ENCODE measurements around the gene WDR33.
"Not testable (repeated sequence)": the region's sequence is repeated elsewhere in the genome, so short reads cannot be mapped to it uniquely, and the experiment has no call there.

DNA sequence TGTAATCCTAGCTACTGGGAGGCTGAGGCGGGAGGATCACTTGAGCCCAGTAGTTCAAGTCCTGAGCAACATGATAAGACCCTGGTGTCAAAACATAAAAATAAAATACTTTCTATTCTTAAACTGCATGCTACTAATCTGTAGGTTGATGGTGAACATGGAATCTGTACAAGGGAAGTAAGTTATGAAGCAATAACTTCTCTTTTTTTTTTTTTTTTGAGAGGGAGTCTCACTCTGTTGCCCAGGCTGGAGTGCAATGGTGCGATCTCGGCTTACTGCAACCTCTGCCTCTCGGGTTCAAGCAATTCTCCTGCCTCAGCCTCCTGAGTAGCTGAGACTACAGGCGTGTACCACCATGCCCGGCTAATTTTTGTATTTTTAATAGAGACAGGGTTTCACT lies 16.1 kb downstream of the WDR33 start:
- TF ChIP-seq, protein P1, sequence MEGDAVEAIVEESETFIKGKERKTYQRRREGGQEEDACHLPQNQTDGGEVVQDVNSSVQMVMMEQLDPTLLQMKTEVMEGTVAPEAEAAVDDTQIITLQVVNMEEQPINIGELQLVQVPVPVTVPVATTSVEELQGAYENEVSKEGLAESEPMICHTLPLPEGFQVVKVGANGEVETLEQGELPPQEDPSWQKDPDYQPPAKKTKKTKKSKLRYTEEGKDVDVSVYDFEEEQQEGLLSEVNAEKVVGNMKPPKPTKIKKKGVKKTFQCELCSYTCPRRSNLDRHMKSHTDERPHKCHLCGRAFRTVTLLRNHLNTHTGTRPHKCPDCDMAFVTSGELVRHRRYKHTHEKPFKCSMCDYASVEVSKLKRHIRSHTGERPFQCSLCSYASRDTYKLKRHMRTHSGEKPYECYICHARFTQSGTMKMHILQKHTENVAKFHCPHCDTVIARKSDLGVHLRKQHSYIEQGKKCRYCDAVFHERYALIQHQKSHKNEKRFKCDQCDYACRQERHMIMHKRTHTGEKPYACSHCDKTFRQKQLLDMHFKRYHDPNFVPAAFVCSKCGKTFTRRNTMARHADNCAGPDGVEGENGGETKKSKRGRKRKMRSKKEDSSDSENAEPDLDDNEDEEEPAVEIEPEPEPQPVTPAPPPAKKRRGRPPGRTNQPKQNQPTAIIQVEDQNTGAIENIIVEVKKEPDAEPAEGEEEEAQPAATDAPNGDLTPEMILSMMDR (IDR thresholded peaks at IDR 0.05; ENCODE audit: low read depth, low read length): not testable (repeated sequence)
- not testable (repeated sequence) for TF ChIP-seq EZH2phosphoT487 (IDR thresholded peaks at IDR 0.05; ENCODE audit: low read depth)

All from OCI-LY3 (cell line).